Measurements from ENCODE around the gene TSR3.
A peak's percentile ranks its signal among the peaks of the same experiment; 100 is the strongest.

The TSR3 gene

DNA sequence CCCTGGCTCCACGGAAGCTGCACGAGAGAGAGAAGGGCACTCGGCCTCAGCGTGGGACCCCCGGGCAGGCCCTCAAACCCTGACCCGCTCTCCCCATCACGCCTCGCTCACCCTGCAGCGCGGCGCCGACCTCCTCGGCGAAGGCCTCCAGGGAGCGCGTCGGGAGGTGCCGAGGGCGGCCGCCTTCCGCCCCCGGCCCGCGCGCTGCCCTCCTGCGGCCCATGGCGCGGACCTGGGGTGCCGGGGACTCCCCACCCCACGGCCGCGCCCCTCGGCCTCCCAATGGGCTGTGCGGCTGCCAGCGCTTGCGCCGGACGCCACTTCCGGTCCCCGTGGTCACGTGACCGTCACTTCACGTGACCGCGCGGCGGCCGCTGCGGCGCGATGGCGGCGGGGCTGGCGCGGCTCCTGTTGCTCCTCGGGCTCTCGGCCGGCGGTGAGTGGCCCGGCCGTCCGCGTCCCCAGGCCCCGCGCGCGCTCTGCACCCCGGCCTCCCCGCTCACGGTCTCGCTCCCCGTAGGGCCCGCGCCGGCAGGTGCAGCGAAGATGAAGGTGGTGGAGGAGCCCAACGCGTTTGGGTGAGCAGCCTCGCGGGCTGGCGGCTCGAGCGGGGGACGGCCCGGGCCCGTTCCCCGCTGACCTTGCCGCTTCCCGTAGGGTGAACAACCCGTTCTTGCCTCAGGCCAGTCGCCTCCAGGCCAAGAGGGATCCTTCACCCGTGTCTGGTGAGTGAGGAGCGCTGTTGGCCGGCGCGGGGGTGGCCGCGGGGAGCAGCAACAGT lies at the start of gene TSR3, which contains the start of gene GNPTG:
Gene TSR3, minus strand, starts transcription at position 297 of the 781 bp plus-strand sequence. Its CDS starts 74 bp downstream, at position 223.
Gene GNPTG, plus strand, starts transcription at position 350 of the 781 bp plus-strand sequence. Its CDS starts 35 bp downstream, at position 385.
- peak; percentile 33 to 66 for DNase-seq

DNA sequence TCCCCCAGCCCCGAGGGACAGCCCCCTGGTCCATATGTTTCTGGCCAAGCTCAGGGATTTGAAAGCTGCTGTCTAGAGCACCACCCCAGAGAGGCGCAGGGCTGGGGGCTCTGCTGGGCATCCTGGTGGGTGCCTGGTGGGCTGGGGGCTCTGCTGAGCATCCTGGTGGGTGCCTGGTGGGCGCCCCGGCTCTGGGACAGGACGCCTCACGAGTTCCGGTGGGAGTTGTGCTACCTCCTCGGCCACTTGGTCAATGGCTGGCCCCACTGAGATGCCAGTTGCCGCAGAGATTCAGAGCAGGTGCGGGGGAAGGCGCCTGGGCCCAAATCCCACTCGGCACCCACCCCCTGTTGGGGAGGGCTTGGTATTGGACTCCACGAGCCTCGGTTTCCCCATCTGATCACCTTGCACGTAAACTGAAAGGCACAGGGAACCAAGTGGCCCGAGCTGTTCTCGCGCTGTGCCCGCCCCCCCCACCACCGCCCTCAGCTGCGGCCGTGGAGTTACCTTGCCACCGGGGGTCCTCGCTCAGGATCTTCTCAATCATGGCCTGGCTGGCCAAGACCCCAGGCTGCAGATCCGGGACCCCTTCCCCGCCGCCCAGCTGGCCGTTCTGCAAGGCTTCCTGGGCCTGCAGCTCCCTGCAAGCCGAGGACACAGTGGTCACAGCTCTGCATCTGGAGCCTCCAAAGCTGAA lies 49.5 kb upstream of the TSR3 start:
- no peak for DNase-seq

DNA sequence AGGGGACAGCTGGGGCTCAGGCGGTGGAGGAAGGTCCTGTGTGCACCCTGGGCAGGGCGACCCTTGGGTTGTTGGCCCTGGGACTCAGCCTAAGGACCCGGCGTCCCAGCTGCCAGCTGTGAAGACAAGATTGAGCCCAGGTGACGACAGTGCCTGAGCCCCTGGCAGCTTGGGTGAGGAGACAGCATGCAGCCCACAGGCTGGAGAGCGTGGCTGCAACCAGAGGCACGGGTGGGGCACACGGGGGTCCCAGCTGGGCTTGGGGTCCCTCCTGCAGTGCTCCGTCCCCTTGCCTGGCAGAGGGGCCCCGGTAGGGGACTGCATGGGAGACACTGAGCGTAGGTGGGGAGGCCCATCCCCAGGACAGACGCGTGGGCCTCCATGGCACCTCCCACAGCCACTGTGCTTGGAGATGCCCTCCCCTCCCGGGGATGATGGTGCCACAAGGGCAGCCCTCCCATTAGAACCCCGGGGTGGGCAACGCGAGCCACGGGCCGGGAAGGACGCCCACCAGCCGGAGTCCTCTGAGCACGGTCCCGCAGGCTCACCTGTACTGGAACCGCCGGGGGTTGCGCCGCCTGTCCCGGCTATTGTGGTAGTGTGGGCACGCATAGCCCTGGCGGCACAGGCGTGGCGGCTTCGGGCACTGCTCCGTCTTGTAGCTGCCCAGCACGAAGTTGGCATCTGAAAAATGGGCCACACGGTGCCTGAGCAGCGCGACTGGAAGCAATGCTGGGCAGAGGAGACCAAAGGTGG lies 47.3 kb upstream of the TSR3 start:
- DNase-seq = no peak

- no peak for DNase-seq
Observed at GRCh38 chr16:1398351-1398750, 46.7 kb upstream of the TSR3 start.

GRCh38 chr16:1397779-1398178 lies 46.1 kb upstream of the TSR3 start:
- DNase-seq = no peak

DNA sequence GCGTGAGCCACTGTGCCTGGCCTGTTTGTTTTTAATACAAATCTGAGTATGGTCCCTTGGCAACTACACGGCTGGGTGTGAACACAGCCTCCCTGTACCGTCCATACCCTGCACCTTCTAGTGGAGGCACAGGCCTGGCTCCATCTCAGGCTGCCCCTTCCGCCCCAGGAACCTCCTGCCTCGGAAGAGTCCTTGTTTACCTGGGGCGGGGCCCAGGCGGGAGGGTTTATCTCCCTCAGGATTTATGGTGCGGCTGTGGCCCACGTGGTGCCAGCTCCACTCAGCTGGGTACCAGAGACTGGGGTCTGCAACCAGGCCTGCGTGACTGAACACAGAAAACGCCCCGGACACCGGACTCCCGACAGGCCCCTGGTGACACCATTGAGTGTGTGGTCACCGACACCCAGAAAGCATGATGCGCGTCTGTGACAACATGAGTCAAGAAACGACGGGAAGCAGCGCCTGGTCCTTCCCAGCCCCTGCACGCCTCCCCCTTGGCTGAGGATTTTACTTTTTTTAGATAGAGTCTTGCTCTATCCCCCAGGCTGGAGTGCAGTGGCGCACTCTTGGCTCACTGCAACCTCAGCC lies 43.9 kb upstream of the TSR3 start:
- no peak for DNase-seq

DNA sequence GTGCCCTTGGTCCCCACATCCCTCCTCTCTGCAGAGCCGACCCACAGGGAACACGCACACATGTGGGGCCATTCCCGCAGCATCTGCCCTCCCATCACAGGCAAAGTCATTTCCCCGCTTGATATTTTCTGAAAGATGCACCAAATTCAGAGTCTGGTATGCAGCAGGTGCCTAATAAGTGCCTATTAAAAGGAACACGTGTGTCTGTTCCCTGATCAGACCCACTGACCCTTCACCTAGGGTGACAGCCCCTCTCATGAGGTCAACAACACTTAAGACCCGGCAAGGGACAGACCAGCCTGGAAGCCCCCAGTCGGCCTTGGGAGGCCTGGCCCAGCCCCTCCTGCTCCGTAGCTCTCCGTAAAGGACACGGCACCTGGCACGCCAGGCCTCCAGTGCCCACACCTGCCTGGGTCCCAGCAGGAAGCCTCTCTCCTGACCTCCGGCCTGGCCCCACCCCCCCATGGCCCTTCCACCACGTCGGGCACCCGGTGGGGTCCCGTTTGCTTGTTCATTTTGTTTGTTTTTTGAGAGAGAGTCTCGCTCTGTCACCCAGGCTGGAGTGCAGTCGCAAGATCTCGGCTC lies 42.8 kb upstream of the TSR3 start:
- DNase-seq = no peak

DNA sequence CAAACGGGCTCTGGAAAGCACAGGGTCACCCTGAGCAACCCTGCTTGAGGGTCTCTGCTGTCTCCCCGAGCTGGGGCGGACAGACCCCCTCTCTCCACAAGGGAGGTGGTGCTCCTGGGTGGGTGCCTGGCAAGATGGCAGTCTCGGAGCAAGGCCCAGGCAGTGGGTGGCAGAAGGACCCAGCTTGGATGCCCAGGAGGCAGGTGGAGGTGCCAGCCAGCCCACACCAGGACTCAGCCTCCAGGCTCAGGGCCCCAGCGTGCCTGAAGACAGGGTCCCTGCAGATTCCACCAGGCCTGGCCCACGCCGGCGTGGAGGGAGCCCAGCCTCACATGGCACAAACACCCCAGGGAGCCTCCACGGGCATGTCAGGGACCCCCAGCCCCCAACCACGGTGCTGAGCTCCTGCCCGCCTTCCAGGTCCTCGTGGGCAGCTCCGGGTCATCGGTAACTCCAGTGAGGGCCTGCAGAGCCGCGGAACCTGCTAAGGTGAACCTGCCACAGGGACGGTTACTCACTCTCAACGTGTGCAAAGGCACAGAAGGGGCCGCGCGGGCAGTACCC lies 42.0 kb upstream of the TSR3 start:
- no peak for DNase-seq

DNA sequence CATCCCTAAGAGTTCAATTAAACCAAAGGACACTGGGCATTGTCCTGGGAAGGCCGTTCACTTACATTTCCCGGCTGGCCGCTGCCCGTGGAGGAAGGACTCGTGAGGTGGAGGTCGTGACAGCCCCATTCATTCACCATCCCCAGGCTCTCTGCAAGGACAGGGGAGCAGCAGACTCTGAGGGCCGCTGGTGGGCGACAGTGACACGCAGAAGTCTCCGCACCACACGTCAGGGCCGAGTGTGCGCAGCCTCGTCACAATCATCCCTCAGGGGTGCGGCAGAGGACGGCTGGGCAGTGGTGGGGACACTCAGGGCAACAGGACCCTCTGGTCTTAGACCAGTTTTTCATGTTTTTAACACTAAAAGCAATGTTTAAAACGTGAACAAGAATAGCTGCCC lies 41.1 kb upstream of the TSR3 start:
- DNase-seq = no peak

GRCh38 chr16:1390239-1390779 lies 38.6 kb upstream of the TSR3 start:
- DNase-seq = no peak

GRCh38 chr16:1389762-1390161 lies 38.1 kb upstream of the TSR3 start:
- no peak for DNase-seq

GRCh38 chr16:1387331-1387730 lies 35.7 kb upstream of the TSR3 start:
- no peak for DNase-seq

DNA sequence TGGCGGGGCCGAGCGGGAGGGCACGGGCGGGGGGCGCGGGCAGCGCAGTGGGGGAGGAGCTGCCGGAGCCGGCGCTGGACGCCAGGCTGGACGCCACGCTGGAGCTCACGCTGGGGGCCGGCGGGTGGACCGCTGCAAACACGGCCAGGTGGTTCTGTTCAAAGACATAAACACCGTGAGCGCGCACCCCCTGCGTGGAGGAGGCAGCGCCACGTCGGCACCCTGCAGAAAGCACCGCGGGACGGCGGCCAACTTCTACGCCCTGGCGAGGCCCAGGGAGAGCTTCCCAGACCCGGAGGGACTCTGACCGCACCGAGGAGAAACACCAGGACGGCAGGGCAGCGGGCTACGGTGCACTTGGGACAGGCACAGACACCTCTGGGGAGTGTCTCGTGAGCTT lies 33.6 kb upstream of the TSR3 start:
- no peak for DNase-seq

DNA sequence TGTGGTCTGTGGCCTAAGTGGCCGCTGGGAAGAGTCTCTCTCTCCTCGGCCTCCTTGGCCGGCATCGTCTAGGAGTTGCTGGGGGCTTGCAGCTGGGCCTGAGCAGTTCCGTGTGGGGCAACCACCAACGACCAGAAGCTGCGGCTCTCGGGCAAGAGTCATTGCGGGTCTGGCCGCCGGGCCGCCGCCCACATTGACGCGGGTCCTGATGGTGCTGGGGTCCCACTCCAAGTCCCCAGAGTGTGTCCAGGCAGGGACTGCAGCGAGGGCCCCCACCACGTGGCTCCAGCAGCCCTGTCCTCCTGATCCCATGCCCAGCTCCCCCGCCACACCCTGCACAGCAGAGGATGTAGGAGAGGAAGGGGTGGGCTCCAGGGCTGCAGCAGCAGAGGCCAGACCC lies 31.9 kb upstream of the TSR3 start:
- DNase-seq = no peak

DNA sequence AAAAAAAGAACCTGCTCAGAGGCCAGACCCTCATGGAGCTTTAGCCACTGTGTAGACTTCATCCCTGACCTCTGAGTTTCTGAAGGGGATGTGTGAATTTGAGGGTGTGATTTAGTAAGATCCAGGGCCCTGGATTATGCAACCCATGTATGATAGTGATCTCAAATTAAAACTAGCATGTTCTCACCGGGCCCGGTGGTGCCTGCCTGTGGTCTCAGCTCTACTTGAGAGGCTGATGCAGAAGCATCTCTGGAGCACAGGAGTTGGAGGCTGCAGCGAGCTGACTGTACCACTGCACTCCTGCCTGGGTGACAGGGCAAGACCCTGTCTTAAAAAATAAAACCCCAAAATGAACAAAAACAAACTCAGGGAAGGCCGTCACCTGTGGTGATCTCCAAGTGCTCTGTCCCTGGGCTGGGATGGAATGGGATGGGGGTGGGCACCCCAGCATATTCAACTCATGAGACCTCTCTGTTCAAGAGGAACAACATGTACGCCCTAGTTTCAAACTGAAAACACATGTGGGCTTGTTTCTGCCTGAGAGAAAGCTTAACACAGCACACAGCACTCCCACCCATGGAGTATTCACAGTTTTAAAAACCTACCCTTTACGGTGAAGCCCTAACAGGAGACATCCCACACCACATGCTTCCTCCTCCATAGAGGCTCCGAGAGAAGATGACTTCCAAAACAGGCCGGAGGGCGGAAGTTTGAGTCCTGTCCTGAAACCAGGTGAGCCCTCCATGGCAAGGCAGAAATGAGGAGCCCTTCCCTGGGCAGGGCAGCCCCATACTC lies 30.1 kb upstream of the TSR3 start:
- DNase-seq = no peak

DNA sequence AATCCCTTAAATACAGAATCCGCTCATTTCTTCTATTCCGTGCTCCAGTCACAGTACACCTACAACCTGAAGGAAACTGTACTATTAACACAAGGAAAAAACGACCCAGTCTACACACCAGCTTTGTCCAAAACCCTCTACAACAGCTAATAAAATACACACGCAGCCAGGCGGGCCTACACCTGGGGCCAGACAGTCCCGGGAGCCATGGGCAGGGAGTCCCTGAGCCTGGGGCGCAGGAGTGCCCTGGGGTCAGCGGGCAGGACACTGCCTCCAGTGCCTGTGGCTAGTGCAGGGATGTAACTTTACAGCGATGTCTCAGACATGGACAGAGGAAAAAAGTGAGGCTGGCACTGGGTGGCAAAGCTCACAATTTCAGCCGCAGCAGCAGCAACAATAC lies 28.5 kb upstream of the TSR3 start:
- DNase-seq = no peak

GRCh38 chr16:1379304-1380076 lies 27.8 kb upstream of the TSR3 start:
- peak; percentile 40 to 74 for DNase-seq

- peak in 1 of 2 experiments; percentile 39 for DNase-seq
Observed at GRCh38 chr16:1378804-1379303, 27.2 kb upstream of the TSR3 start.

- DNase-seq = no peak
Observed at GRCh38 chr16:1378087-1378803, 26.6 kb upstream of the TSR3 start.
